CMK (cell line): ENCODE results near the gene ZMYND11.
"Not testable (repeated sequence)": the region's sequence is repeated elsewhere in the genome, so short reads cannot be mapped to it uniquely, and the experiment has no call there.

Experiments used
- DNase-seq: peaks from one replicate; pipeline ENCODE4 v3.0.0-alpha.2; 2010; ENCODE audit warnings: low read depth

The ZMYND11 gene

GRCh38 chr10:282294-283139 is 147.3 kb downstream of the ZMYND11 start:
- no peak for DNase-seq

- DNase-seq: no peak
These were observed 147.9 kb downstream of the ZMYND11 start for GRCh38 chr10:283140-283479.

- DNase-seq: no peak
These were observed 148.7 kb downstream of the ZMYND11 start for GRCh38 chr10:283916-284356.

GRCh38 chr10:285216-285615 is 150.0 kb downstream of the ZMYND11 start:
- DNase-seq: no peak

DNA sequence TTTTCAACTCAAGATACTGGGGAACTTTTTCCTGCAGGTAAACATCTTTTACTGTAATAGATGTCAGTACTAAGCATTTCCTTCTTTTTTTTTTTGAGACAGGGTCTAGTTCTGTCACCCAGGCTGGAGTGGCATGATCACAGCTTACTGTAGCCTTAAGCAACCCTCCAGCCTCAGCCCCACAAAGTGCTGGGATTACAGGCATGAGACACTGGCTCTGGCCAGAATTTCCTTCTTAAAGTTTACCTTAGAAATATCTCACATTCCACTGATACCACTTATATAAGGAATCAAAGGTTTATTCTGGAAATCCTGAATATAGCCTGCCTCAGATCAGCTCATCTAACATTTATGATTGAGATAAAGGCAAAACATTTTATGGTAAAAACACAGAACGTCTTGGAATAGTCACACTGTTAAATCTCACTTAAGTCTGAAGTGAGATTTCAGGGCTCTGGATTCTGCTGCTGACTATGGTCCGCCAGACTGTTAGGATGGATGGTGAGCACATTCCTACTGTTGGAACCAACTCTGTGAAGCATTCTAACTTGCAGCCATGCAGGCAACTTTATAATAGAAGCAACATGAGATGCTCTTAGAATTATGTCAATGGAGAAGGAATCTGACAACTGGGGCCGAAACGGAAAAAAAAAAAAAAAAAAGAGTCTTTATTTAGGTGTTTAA is 151.9 kb downstream of the ZMYND11 start:
- DNase-seq: no peak

DNA sequence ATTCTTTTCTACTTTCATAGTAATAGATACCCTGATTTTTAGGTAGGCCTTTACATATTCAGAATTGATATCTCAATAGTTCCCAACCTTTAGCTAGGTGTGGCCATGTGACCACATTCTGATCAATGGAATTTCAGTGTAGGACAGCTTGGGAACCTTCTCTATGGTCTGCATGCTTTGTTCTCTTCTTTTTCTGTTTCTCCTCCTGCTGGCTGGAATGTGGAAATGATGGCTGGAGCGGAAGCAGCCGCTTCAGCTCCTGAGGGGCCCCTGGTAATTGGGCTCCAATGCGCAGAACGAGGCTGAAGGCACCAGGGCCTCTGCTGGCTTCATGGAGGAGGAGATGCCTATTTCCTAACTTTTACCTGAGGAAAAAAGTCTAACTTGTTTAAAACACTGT is 152.6 kb downstream of the ZMYND11 start:
- DNase-seq: no peak

GRCh38 chr10:288316-289200 is 153.3 kb downstream of the ZMYND11 start:
- no peak for DNase-seq

- DNase-seq: no peak
These were observed 154.3 kb downstream of the ZMYND11 start for GRCh38 chr10:289581-289980.

- no peak for DNase-seq
These were observed 154.9 kb downstream of the ZMYND11 start for GRCh38 chr10:290026-290725.

DNA sequence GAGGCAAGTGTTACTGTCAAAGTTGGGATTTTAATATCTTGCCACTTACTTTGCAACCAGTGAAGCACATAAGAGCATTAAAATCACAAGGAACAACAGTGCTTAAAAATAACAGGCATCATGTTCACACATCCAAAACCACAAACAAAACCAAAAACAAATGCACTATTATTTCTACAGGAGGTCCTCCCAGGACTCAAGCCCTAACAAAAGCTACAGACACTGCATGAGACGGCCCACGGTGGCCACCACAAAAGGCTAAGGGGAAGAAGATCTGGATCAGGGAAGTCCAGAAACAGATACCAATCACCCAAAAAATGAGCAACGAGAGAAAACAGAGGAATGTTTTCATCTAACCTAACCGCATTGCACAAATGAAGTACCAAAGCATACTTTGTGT is 158.4 kb downstream of the ZMYND11 start:
- no peak for DNase-seq

GRCh38 chr10:297567-297966 is 162.3 kb downstream of the ZMYND11 start:
- DNase-seq: no peak

- no peak for DNase-seq
These were observed 162.8 kb downstream of the ZMYND11 start for GRCh38 chr10:298033-298432.

DNA sequence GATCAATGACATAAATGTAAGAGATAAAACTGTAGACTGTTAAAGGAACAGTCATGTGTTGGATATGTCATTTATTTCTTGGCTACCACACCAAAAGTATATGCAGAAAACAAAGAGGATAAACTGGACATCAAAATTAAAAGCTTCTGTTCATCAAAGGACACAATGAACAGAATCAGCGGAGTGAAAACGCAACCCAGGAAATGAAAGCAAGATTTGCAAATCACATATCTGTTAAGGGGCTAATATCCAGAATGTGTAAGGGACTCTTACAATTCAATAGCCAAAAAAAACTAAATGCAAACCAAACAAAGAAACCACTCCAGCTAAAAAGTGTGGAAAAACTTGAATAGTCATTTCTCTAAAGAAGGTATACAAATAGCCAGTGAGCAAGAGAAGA is 164.3 kb downstream of the ZMYND11 start:
- DNase-seq: no peak

DNA sequence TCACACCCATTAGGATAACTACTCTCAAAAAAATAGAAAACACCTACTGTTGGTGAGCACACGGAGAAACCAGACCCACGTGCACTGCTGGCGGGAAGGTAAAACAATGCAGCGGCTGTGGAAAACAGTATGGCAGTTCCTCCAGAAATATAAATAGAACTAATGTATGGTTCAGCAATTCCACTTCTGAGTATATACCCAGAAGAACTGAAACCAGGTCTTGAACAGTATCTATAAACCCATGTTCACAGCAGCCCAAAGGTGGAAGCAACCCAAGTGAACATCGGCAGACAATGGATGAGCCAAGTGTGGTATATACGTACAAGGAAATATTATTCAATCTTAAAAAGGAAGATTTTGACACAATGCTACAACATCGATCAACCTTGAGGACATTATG is 164.7 kb downstream of the ZMYND11 start:
- DNase-seq: no peak

- not testable (repeated sequence) for DNase-seq
These were observed 165.3 kb downstream of the ZMYND11 start for GRCh38 chr10:300580-300979.

- DNase-seq: no peak
These were observed 166.3 kb downstream of the ZMYND11 start for GRCh38 chr10:301536-301935.
